Breast epithelium (tissue), 3 donors: ENCODE measurements around the gene SLC39A7.

Experiments
- POLR2A ChIP-seq: fragments of 450-650 bp; IDR thresholded peaks from one replicate; pipeline ENCODE4 v1.6.1; 2016; ENCODE audit warnings: antibody characterized with exemption, mild to moderate bottlenecking, moderate library complexity
- TF ChIP-seq, protein P1 (sequence below), 3 donors: fragments of 450-650 bp; IDR thresholded peaks; one replicate each; pipeline ENCODE4 v1.5.1; 2016 to 2017; ENCODE audit warnings: antibody characterized with exemption in 3 of 3, mild to moderate bottlenecking in 3 of 3, moderate library complexity in 3 of 3

DNA sequence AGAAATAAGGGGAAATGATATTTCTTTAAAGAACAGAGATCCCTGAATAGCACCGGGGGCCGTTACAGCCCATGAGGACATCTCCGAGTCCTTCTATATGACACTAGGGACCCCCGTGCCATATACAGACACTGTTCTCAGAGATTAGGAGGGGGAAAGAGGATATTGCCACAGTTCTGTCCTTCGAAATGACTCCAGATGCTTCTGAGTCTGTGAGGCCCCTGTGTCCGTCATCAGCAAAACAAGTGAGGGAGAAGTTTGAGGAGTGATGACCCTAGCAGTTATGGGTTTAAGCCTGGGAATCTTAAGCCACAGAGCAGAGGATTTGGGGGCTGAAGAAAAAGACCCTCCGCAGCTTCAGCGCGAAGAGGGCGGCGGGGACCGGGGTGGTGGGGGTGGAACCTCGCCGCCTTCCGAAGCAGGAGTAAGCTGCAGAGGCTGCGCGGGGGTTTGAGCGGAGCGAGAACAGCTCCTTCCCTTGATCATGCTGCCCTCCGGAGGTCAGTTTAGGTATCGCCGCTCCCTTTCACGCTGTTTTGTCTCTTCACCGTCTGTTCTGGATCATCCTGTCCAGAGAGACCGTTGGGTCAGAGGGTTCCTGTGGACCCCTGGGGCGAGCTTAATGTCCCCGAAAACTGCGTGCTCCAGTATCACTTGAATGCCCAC, 47.4 kb downstream of the SLC39A7 start:
- no peak for TF ChIP-seq POLR2A
- TF ChIP-seq, protein P1, sequence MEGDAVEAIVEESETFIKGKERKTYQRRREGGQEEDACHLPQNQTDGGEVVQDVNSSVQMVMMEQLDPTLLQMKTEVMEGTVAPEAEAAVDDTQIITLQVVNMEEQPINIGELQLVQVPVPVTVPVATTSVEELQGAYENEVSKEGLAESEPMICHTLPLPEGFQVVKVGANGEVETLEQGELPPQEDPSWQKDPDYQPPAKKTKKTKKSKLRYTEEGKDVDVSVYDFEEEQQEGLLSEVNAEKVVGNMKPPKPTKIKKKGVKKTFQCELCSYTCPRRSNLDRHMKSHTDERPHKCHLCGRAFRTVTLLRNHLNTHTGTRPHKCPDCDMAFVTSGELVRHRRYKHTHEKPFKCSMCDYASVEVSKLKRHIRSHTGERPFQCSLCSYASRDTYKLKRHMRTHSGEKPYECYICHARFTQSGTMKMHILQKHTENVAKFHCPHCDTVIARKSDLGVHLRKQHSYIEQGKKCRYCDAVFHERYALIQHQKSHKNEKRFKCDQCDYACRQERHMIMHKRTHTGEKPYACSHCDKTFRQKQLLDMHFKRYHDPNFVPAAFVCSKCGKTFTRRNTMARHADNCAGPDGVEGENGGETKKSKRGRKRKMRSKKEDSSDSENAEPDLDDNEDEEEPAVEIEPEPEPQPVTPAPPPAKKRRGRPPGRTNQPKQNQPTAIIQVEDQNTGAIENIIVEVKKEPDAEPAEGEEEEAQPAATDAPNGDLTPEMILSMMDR (IDR thresholded peaks at IDR 0.05) = peak; percentile 80 to 95 (median 95)
